GM20000 (cell line): ENCODE results near the gene KPNA5.
"Not testable (repeated sequence)": the region's sequence is repeated elsewhere in the genome, so short reads cannot be mapped to it uniquely, and the experiment has no call there.

Experiments
- DNase-seq: peaks from one replicate; pipeline ENCODE4 v3.0.0; 2012; ENCODE audit warnings: low spot score
- CTCF ChIP-seq: IDR thresholded peaks from 2 replicates; pipeline ENCODE4 v1.5.1; 2012; ENCODE audit warnings: mild to moderate bottlenecking, control low read depth; ENCODE audit errors: extremely low read depth, missing control alignments

Gene KPNA5

GRCh38 chr6:116661594-116661993 is 19.4 kb upstream of the KPNA5 start:
- TF ChIP-seq CTCF: no peak
- no peak for DNase-seq

DNA sequence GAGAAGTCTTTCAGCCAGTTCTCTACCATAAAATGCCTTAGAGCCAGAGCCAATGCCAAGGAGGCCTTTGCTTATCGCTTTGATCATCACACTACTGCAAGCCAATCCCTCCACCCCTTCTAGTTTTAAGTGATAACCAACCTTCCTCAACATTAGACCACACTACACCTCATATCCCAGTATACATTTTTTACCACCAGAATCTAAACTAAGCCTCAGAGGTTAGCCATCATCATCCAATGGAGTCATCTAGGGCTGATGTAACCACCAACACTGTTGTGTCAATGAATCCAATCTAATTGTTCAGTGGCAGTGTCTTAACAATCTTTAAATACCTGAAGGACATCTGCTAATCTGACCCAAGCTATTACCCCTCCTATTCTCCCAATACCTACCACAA is 18.8 kb upstream of the KPNA5 start:
- no peak for TF ChIP-seq CTCF

GRCh38 chr6:116663308-116663707 is 17.7 kb upstream of the KPNA5 start:
- no peak for TF ChIP-seq CTCF
- DNase-seq: no peak

More for the DNA sequence above, 18.8 kb upstream of the KPNA5 start:
- DNase-seq: no peak

DNA sequence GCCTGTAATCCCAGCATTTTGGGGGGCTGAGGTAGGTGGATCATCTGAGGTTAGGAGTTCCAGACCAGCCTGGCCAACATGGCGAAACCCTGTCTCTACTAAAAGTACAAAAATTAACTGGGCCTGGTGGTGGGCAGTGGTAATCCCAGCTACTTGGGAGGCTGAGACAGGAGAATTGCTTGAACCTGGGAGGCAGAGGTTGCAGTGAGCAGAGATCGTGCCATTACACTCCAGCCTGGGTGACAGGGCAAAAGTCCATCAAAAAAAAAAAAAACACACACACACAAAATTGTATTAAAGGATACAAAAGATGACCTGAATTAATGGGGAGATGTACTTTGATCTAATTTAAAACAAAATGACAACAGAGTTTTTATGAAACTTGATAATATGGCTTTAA is 16.8 kb upstream of the KPNA5 start:
- not testable (repeated sequence) for DNase-seq

DNA sequence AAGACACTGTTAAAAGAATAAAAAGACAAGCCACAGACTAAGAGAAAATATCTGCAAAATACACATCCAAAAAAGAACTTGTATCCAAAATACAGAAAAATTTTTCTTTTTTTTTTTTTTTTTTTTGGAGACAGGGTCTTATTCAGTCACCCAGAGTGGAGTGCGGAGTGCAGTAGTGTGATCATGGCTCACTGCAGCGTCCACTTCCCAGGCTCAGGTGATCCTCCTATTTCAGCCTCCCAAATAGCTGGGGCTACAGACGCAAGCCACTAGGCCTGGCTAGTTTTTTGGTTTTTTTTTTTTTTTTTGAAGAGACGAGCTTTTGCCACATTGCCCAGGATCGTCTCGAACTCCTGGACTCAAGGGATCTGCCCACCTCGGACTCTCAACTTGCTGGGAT is 15.5 kb upstream of the KPNA5 start:
- TF ChIP-seq CTCF: no peak
- DNase-seq: no peak

GRCh38 chr6:116666869-116667268 is 14.1 kb upstream of the KPNA5 start:
- peak; percentile 17 for DNase-seq
- no peak for TF ChIP-seq CTCF

DNA sequence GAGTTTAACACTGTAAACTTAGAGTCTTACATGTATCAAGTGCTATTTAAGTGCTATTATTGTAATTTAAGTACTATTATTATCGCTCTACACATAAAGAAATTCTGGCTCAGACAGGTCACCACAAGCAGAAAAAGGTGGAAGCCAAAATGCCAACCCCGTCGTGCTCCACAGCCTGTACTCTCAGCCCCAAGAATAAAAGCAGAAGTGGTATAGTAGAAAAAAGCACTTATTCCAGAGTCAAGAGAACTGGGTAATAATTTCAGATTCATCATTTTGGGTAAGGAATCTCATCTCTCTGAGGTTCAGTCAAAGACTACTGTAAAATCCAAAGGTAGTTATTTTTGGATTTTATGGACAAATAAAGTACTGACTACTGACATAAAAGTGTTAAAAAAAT is 13.4 kb upstream of the KPNA5 start:
- no peak for DNase-seq
- TF ChIP-seq CTCF: no peak

GRCh38 chr6:116672306-116672705 is 8.7 kb upstream of the KPNA5 start:
- TF ChIP-seq CTCF: no peak
- no peak for DNase-seq
